HL-60 (cell line): ENCODE data around the gene SGMS1.
"Not testable (repeated sequence)": the region's sequence is repeated elsewhere in the genome, so short reads cannot be mapped to it uniquely, and the experiment has no call there.

Experiments
- DNase-seq, 2 experiments: peaks; one replicate each; pipeline ENCODE4 v3.0.0-alpha.2; 2010 to 2020; ENCODE audit warnings: low read depth in 1 of 2, low spot score in 1 of 2
- H3K27ac ChIP-seq: fragments of 250-450 bp; sonication (Bioruptor Pico); replicated peaks from 2 replicates; pipeline ENCODE4 v1.5.1; 2020; ENCODE audit warnings: mild to moderate bottlenecking, moderate library complexity
- H3K27me3 ChIP-seq: fragments of 250-450 bp; sonication (Bioruptor Pico); 2 replicates; pipeline ENCODE4 v1.5.1; 2021; ENCODE audit warnings: mild to moderate bottlenecking, moderate library complexity; ENCODE audit not compliant: insufficient read depth, poor library complexity, severe bottlenecking
- H3K4me3 ChIP-seq: replicated peaks from 2 replicates; pipeline ENCODE4 v1.5.1; 2011; ENCODE audit warnings: mild to moderate bottlenecking, control low read depth, low read length; ENCODE audit not compliant: insufficient read depth
- GABPA ChIP-seq: IDR thresholded peaks from 2 replicates; pipeline ENCODE4 v1.6.1; 2012; ENCODE audit warnings: low read depth
- POLR2AphosphoS5 ChIP-seq: IDR thresholded peaks from 2 replicates; pipeline ENCODE4 v1.6.1; 2012; ENCODE audit warnings: low read depth
- SPI1 ChIP-seq: IDR thresholded peaks from 2 replicates; pipeline ENCODE4 v1.6.1; 2012; ENCODE audit warnings: low read depth, mild to moderate bottlenecking, borderline replicate concordance
- TF ChIP-seq, protein P1 (sequence below): IDR thresholded peaks from one replicate; pipeline ENCODE4 v1.5.1; 2011; ENCODE audit warnings: low read length, control low read depth, inconsistent platforms; ENCODE audit not compliant: insufficient read depth
- TF ChIP-seq, protein P2 (sequence below): IDR thresholded peaks from 2 replicates; pipeline ENCODE4 v1.6.1; 2012; ENCODE audit warnings: low read depth; ENCODE audit not compliant: insufficient replicate concordance

SGMS1 gene

DNA sequence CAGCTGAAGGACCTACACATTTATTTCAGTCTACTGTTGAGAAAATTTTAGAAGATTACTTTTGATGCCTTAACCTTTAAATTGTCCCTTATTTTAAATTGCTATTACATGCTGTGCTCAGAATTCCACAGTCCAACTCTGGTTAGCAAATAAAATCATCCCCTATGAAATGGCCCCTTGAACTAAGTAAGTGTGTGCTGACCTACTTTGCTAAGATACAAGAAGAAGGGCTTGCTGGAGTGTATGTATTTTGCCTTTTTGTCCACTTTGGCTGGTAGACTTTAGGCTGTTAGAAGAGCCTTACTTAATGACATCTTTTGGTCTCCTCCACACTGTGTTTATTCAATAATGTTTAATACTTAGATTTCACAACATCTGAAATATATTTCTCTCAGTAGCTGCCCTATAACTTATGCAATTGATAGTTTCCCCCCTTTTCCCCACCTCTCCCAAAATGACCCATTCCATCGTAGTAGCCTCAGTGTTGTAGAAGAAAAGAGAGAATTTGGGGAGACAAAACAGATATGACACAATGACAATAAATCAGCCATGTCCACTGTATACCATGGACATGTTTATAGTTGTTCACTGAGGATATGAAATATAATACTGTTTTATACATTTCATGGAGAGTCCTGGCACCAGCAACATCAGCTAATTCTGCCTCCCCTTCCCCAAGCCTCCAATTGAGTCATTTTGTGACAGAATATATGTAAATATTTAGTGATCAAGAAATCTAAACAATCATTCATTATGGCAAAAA lies 264.6 kb downstream of the SGMS1 start:
- H3K4me3 ChIP-seq: no peak overlapping the region
- no peak for DNase-seq
- H3K27ac ChIP-seq: no peak overlapping the region
- TF ChIP-seq, protein P1, sequence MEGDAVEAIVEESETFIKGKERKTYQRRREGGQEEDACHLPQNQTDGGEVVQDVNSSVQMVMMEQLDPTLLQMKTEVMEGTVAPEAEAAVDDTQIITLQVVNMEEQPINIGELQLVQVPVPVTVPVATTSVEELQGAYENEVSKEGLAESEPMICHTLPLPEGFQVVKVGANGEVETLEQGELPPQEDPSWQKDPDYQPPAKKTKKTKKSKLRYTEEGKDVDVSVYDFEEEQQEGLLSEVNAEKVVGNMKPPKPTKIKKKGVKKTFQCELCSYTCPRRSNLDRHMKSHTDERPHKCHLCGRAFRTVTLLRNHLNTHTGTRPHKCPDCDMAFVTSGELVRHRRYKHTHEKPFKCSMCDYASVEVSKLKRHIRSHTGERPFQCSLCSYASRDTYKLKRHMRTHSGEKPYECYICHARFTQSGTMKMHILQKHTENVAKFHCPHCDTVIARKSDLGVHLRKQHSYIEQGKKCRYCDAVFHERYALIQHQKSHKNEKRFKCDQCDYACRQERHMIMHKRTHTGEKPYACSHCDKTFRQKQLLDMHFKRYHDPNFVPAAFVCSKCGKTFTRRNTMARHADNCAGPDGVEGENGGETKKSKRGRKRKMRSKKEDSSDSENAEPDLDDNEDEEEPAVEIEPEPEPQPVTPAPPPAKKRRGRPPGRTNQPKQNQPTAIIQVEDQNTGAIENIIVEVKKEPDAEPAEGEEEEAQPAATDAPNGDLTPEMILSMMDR: no peak
- TF ChIP-seq POLR2AphosphoS5: no peak
- H3K27me3 ChIP-seq: no peaks in the 10 kb centered on the region

DNA sequence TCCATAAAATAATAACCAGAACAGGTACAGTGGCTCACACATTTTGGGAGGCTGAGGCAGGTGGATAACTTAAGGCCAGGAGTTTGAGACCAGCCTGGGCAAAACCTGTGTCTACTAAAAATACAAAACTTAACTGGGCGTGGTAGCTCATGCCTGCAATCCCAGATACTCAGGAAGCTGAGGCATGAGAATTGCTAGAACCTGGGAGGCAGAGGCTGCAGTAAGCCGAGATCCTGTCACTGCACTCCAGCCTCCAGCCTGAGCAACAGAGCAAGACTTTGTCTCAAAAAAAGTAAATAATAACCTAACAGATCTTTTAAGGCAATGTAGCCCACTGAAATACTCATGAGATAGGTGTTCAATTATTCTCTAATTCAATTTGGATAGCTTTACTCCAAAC lies 265.3 kb downstream of the SGMS1 start:
- no peaks in the 10 kb centered on the region for H3K27me3 ChIP-seq
- DNase-seq: no peak
- TF ChIP-seq, protein P1: no peak
- TF ChIP-seq GABPA (no peak), SPI1 (no peak), POLR2AphosphoS5 (no peak)
- TF ChIP-seq, protein P2, sequence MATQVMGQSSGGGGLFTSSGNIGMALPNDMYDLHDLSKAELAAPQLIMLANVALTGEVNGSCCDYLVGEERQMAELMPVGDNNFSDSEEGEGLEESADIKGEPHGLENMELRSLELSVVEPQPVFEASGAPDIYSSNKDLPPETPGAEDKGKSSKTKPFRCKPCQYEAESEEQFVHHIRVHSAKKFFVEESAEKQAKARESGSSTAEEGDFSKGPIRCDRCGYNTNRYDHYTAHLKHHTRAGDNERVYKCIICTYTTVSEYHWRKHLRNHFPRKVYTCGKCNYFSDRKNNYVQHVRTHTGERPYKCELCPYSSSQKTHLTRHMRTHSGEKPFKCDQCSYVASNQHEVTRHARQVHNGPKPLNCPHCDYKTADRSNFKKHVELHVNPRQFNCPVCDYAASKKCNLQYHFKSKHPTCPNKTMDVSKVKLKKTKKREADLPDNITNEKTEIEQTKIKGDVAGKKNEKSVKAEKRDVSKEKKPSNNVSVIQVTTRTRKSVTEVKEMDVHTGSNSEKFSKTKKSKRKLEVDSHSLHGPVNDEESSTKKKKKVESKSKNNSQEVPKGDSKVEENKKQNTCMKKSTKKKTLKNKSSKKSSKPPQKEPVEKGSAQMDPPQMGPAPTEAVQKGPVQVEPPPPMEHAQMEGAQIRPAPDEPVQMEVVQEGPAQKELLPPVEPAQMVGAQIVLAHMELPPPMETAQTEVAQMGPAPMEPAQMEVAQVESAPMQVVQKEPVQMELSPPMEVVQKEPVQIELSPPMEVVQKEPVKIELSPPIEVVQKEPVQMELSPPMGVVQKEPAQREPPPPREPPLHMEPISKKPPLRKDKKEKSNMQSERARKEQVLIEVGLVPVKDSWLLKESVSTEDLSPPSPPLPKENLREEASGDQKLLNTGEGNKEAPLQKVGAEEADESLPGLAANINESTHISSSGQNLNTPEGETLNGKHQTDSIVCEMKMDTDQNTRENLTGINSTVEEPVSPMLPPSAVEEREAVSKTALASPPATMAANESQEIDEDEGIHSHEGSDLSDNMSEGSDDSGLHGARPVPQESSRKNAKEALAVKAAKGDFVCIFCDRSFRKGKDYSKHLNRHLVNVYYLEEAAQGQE: no peak
- H3K4me3 ChIP-seq: no peak overlapping the region
- H3K27ac ChIP-seq: no peak overlapping the region

DNA sequence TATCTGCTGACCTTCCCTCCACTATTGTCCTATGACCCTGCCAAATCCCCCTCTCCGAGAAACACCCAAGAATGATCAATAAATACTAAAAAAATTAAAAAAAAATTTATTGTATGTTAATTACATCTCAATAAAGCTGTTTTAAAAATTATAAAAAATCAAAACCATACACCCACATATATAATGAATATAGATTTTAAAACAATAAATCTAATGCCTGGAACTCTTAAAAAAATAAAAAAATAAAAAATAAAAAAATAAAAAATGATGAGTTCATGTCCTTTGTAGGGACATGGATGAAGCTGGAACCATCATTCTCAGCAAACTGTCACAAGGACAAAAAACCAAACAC lies 267.3 kb downstream of the SGMS1 start:
- not testable (repeated sequence) for DNase-seq, H3K4me3 ChIP-seq, H3K27me3 ChIP-seq, H3K27ac ChIP-seq

DNA sequence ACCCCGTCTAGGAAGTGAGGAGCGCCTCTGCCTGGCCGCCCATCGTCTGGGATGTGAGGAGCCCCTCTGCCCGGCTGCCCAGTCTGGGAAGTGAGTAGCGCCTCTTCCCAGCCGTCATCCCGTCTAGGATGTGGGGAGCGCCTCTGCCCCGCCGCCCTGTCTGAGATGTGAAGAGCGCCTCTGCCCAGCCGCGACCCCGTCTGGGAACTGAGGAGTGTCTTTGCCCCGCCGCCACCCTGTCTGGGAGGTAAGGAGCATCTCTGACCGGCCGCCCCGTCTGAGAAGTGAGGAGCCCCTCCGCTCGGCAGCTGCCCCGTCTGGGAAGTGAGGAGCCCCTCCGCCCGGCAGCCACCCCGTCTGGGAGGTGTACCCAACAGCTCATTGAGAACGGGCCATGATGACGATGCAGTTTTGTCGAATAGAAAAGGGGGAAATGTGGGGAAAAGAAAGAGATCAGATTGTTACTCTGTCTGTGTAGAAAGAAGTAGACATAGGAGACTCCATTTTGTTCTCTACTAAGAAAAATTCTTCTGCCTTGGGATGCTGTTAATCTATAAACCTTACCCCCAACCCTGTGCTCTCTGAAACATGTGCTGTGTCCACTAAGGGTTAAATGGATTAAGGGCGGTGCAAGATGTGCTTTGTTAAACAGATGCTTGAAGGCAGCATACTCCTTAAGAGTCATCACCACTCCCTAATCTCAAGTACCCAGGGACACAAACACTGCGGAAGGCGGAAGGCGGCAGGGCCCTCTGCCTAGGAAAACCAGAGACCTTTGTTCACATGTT lies 267.9 kb downstream of the SGMS1 start:
- not testable (repeated sequence) for H3K27me3 ChIP-seq, H3K4me3 ChIP-seq, H3K27ac ChIP-seq, DNase-seq

DNA sequence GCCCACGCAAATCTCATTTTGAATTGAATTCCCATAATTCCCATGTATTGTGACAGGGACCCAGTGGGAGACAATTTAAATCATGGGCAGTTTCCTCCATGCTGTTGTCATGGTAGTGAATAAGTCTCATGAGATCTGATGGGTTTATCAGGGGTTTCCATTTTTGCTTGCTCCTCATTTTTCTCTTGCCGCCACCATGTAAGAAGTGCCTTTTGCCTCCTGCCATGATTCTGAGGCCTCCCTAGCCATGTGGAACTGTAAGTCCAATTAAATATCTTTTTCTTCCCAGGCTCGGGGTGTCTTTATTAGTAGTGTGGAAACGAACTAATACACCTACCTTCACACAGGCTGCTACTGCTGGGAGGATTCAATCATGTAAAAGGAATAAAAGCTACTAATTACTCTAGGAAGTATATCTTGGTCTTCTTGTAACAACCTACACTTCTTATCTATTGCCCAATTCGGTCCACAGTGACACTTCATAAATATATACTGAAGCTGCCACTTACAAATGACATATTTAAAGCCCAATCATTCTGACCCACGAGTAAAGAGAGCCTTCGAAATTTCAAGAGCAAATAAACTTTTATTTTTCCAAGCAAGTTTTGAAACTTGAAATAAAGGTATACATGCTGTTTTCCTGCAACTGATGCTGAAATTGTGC lies 272.1 kb downstream of the SGMS1 start:
- Histone ChIP-seq H3K27ac (no peak overlapping the region), H3K4me3 (no peak overlapping the region), H3K27me3 (no peaks in the 10 kb centered on the region)
- TF ChIP-seq, protein P1: no peak
- TF ChIP-seq, protein P2: no peak
- TF ChIP-seq GABPA: no peak
- no peak for TF ChIP-seq POLR2AphosphoS5
- DNase-seq: no peak
